GM18861 (cell line): Measurements from ENCODE around the gene MBD1.
"Not testable (repeated sequence)": the region's sequence is repeated elsewhere in the genome, so short reads cannot be mapped to it uniquely, and the experiment has no call there.

Experiments used
- ATAC-seq: cut with Tn5 transposase; IDR thresholded peaks from one replicate; pipeline ENCODE4 v1.9.1; 2021; ENCODE audit not compliant: unreplicated experiment

The MBD1 gene

GRCh38 chr18:50275503-50276036, 5.8 kb downstream of the MBD1 start:
- ATAC-seq, result no peak

DNA sequence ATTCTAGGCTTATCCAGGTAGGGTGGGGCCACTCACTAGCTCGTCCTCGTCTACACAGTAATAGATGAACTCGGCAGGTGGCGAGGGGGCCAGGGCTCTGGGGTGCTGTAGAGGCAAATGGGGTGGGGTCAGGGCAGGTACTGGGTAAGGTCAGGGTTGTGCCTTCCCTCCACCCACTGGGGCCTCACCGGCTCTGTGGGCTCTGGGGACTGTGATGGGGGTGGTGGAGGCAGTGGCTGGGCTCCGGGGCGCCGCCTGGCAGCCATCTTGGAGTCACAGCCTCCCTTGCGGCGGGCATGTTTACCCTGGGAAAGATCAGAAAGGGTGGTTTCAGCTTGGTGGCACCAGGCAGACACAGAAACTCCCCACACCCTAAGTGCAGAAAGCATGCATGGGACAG, 6.4 kb downstream of the MBD1 start:
- no peak for ATAC-seq

- ATAC-seq, result no peak
These were observed 7.3 kb downstream of the MBD1 start for GRCh38 chr18:50274044-50274442.

GRCh38 chr18:50273203-50274043, 7.9 kb downstream of the MBD1 start:
- ATAC-seq, result no peak

DNA sequence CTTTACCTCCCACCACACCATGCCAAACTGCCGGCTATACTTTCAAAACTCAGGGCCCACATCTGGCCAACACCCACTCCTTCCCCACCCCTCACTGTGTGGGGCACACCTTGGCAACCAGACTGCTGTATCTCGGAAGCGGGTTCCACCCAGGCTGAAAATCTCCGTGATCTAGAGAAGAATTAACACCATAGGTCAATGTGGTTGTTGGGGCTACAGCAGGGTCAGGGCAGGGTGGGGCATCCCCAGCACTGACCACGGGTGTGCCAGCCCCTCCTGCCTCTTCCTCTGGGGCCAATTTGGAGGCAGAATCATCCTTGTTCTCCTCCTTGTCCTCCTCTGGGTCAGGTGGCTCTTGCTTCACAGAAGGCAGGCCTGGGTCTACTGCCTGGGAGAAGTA, 8.8 kb downstream of the MBD1 start:
- ATAC-seq, result no peak

- peak; percentile 66 for ATAC-seq
These were observed 13.1 kb downstream of the MBD1 start for GRCh38 chr18:50268022-50268747.

GRCh38 chr18:50266248-50266704, 15.0 kb downstream of the MBD1 start, which contains the start of gene CFAP53:
Gene CFAP53 (minus strand): TSS chr18:50266495. CDS start chr18:50266404, 91 bp downstream.
- ATAC-seq, result peak; percentile 59

DNA sequence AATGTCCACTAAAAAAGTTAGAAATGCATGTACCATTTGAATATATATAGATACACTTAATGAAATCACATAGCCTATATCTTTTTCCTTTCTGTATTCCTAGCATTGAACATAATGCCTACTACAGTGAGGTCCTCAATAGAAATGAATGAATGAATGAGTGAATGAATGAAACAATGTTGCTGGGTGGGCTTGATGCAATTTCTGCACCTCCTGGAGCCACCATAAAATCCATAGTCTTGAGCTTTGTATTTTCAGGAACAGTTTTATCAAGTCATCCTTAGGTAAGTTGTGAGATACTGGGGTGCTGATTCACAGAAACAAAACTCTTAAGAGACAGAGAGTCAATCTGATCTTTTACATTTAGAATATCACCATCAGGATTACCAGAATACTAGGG, 18.3 kb downstream of the MBD1 start:
- no peak for ATAC-seq

- ATAC-seq, result no peak
These were observed 30.4 kb downstream of the MBD1 start for GRCh38 chr18:50250935-50251334.

- ATAC-seq, result no peak
These were observed 31.7 kb downstream of the MBD1 start for GRCh38 chr18:50249576-50249975.

GRCh38 chr18:50247561-50247960, 33.8 kb downstream of the MBD1 start:
- ATAC-seq, result no peak

- not testable (repeated sequence) for ATAC-seq
These were observed 39.6 kb downstream of the MBD1 start for GRCh38 chr18:50241768-50242167.

GRCh38 chr18:50240080-50240563, 41.2 kb downstream of the MBD1 start:
- no peak for ATAC-seq

- no peak for ATAC-seq
These were observed 48.9 kb downstream of the MBD1 start for GRCh38 chr18:50232419-50232818.

DNA sequence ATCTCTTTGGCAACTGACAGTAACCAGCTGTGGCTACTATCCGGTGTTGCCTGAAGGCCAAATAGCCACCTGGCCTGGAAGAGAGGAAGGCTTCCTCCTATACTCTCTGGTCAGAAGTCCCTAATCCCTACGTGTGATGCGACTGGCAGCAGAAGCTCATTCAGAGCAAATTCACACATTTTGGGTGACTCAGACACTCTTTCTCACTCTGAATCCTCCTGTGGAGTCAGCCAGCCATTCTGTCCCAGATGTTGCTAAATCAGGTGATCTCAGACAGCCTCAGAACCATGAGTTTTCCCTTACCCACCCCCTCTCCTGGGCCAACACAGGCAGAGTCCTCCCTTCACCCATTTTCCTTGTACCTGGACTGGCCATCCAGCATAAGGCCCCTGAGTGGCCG, 49.7 kb downstream of the MBD1 start:
- ATAC-seq, result no peak

- ATAC-seq, result not testable (repeated sequence)
These were observed 61.1 kb downstream of the MBD1 start for GRCh38 chr18:50220249-50220648.
